ENCODE measurements around the gene CYB5D1.

CYB5D1 gene

GRCh38 chr17:7825206-7825990 is 32.4 kb upstream of the CYB5D1 start:
- Histone ChIP-seq H3K36me3 (ENCODE audit: insufficient read depth, insufficient read length, low read length) (no peaks in the 10 kb centered on the region), H3K9me3 (ENCODE audit: insufficient read depth, low read length) (no peaks in the 10 kb centered on the region), H3K4me1 (ENCODE audit: insufficient read depth, insufficient read length) (peaks cover 4% of the 10 kb centered on the region), H3K27me3 (ENCODE audit: insufficient read depth, insufficient read length) (no peaks in the 10 kb centered on the region), H3K9ac (ENCODE audit: insufficient read length, low read depth) (no peak overlapping the region), H3K4me3 (ENCODE audit: insufficient read length, low read depth) (no peak overlapping the region)
- no peak for TF ChIP-seq YY1 (IDR thresholded peaks at IDR 0.05; ENCODE audit: insufficient read depth, insufficient read length)
- TF ChIP-seq ZNF274 (IDR thresholded peaks at IDR 0.05; ENCODE audit: low read depth, low read length) = no peak
- TF ChIP-seq SUZ12 (IDR thresholded peaks at IDR 0.05; ENCODE audit: extremely low read depth, insufficient read depth, insufficient read length) = no peak
- no peak for DNase-seq (ENCODE audit: low read depth, low spot score)

- Histone ChIP-seq H3K9me3 (ENCODE audit: insufficient read depth, low read length) (no peaks in the 10 kb centered on the region), H3K9ac (ENCODE audit: insufficient read length, low read depth) (no peak overlapping the region), H3K36me3 (ENCODE audit: insufficient read depth, insufficient read length, low read length) (no peaks in the 10 kb centered on the region), H3K27me3 (ENCODE audit: insufficient read depth, insufficient read length) (peaks cover 15% of the 10 kb centered on the region), H3K4me1 (ENCODE audit: insufficient read depth, insufficient read length) (peaks cover 8% of the 10 kb centered on the region), H3K4me3 (ENCODE audit: insufficient read length, low read depth) (no peak overlapping the region)
- DNase-seq (ENCODE audit: low read depth, low spot score) = no peak
- no peak for TF ChIP-seq SUZ12 (IDR thresholded peaks at IDR 0.05; ENCODE audit: extremely low read depth, insufficient read depth, insufficient read length)
- no peak for TF ChIP-seq ZNF274 (IDR thresholded peaks at IDR 0.05; ENCODE audit: low read depth, low read length)
- TF ChIP-seq YY1 (IDR thresholded peaks at IDR 0.05; ENCODE audit: insufficient read depth, insufficient read length) = no peak
Measured at GRCh38 chr17:7830616-7831015, 27.2 kb upstream of the CYB5D1 start.

GRCh38 chr17:7831233-7831632 is 26.6 kb upstream of the CYB5D1 start:
- DNase-seq (ENCODE audit: low read depth, low spot score) = no peak
- Histone ChIP-seq H3K36me3 (ENCODE audit: insufficient read depth, insufficient read length, low read length) (no peaks in the 10 kb centered on the region), H3K4me1 (ENCODE audit: insufficient read depth, insufficient read length) (peaks cover 8% of the 10 kb centered on the region), H3K4me3 (ENCODE audit: insufficient read length, low read depth) (no peak overlapping the region), H3K9me3 (ENCODE audit: insufficient read depth, low read length) (no peaks in the 10 kb centered on the region), H3K9ac (ENCODE audit: insufficient read length, low read depth) (no peak overlapping the region), H3K27me3 (ENCODE audit: insufficient read depth, insufficient read length) (peaks cover 15% of the 10 kb centered on the region)
- no peak for TF ChIP-seq SUZ12 (IDR thresholded peaks at IDR 0.05; ENCODE audit: extremely low read depth, insufficient read depth, insufficient read length)
- TF ChIP-seq YY1 (IDR thresholded peaks at IDR 0.05; ENCODE audit: insufficient read depth, insufficient read length) = no peak
- TF ChIP-seq ZNF274 (IDR thresholded peaks at IDR 0.05; ENCODE audit: low read depth, low read length) = no peak

- no peak overlapping the region for H3K9ac ChIP-seq (ENCODE audit: insufficient read length, low read depth)
- TF ChIP-seq ZNF274 (IDR thresholded peaks at IDR 0.05; ENCODE audit: low read depth, low read length) (no peak), SUZ12 (IDR thresholded peaks at IDR 0.05; ENCODE audit: extremely low read depth, insufficient read depth, insufficient read length) (no peak), YY1 (IDR thresholded peaks at IDR 0.05; ENCODE audit: insufficient read depth, insufficient read length) (no peak)
- H3K27me3 ChIP-seq (ENCODE audit: insufficient read depth, insufficient read length) = peaks cover 15% of the 10 kb centered on the region
- no peaks in the 10 kb centered on the region for H3K9me3 ChIP-seq (ENCODE audit: insufficient read depth, low read length)
- H3K4me3 ChIP-seq (ENCODE audit: insufficient read length, low read depth) = no peak overlapping the region
- DNase-seq (ENCODE audit: low read depth, low spot score) = no peak
- peaks cover 8% of the 10 kb centered on the region for H3K4me1 ChIP-seq (ENCODE audit: insufficient read depth, insufficient read length)
- H3K36me3 ChIP-seq (ENCODE audit: insufficient read depth, insufficient read length, low read length) = no peaks in the 10 kb centered on the region
Measured at GRCh38 chr17:7832431-7832830, 25.4 kb upstream of the CYB5D1 start.

GRCh38 chr17:7833011-7833794 is 24.6 kb upstream of the CYB5D1 start:
- TF ChIP-seq YY1 (IDR thresholded peaks at IDR 0.05; ENCODE audit: insufficient read depth, insufficient read length) = no peak
- no peak for TF ChIP-seq ZNF274 (IDR thresholded peaks at IDR 0.05; ENCODE audit: low read depth, low read length)
- no peak for TF ChIP-seq SUZ12 (IDR thresholded peaks at IDR 0.05; ENCODE audit: extremely low read depth, insufficient read depth, insufficient read length)
- no peak for DNase-seq (ENCODE audit: low read depth, low spot score)
- Histone ChIP-seq H3K4me1 (ENCODE audit: insufficient read depth, insufficient read length) (peaks cover 8% of the 10 kb centered on the region), H3K9ac (ENCODE audit: insufficient read length, low read depth) (peak overlapping the region; percentile 61), H3K36me3 (ENCODE audit: insufficient read depth, insufficient read length, low read length) (no peaks in the 10 kb centered on the region), H3K9me3 (ENCODE audit: insufficient read depth, low read length) (no peaks in the 10 kb centered on the region), H3K4me3 (ENCODE audit: insufficient read length, low read depth) (peak overlapping the region; percentile 40), H3K27me3 (ENCODE audit: insufficient read depth, insufficient read length) (peaks cover 15% of the 10 kb centered on the region)

GRCh38 chr17:7833795-7834541 is 23.8 kb upstream of the CYB5D1 start, which contains the start of gene KDM6B:
KDM6B (plus strand) TSS chr17:7834217; CDS start chr17:7845555, 11,338 bp downstream.
- H3K9me3 ChIP-seq (ENCODE audit: insufficient read depth, low read length) = no peaks in the 10 kb centered on the region
- H3K9ac ChIP-seq (ENCODE audit: insufficient read length, low read depth) = peak within 1 kb of the TSS; percentile 70
- DNase-seq (ENCODE audit: low read depth, low spot score) = peak; percentile 72
- H3K4me3 ChIP-seq (ENCODE audit: insufficient read length, low read depth) = peak within 1 kb of the TSS; percentile 53
- H3K4me1 ChIP-seq (ENCODE audit: insufficient read depth, insufficient read length) = peaks cover 14% of the 10 kb centered on the region
- TF ChIP-seq ZNF274 (IDR thresholded peaks at IDR 0.05; ENCODE audit: low read depth, low read length) (no peak), YY1 (IDR thresholded peaks at IDR 0.05; ENCODE audit: insufficient read depth, insufficient read length) (no peak), SUZ12 (IDR thresholded peaks at IDR 0.05; ENCODE audit: extremely low read depth, insufficient read depth, insufficient read length) (no peak)
- peaks cover 15% of the 10 kb centered on the region for H3K27me3 ChIP-seq (ENCODE audit: insufficient read depth, insufficient read length)
- no peaks in the 10 kb centered on the region for H3K36me3 ChIP-seq (ENCODE audit: insufficient read depth, insufficient read length, low read length)
